Activated naive CD8-positive, alpha-beta T cell treated with anti-CD3 and anti-CD28 coated beads, Interleukin-2, amount 50 U/mL, for 16 hours (primary cell): ENCODE measurements around the gene UGT1A10.

Source experiments
- DNase-seq: peaks from one replicate; pipeline ENCODE4 v3.0.0-alpha.2; 2020; ENCODE audit warnings: low read depth, low spot score

Gene UGT1A10

GRCh38 chr2:233822101-233822771, 186.0 kb downstream of the UGT1A10 start:
- DNase-seq, result no peak
